GM20000 (cell line): ENCODE results near the gene ITGB1BP1.

Experiments
- DNase-seq: peaks from one replicate; pipeline ENCODE4 v3.0.0; 2012; ENCODE audit warnings: low spot score
- TF ChIP-seq, protein P1 (sequence below): IDR thresholded peaks from 2 replicates; pipeline ENCODE4 v1.5.1; 2012; ENCODE audit warnings: mild to moderate bottlenecking, control low read depth; ENCODE audit errors: extremely low read depth, missing control alignments

Gene ITGB1BP1

DNA sequence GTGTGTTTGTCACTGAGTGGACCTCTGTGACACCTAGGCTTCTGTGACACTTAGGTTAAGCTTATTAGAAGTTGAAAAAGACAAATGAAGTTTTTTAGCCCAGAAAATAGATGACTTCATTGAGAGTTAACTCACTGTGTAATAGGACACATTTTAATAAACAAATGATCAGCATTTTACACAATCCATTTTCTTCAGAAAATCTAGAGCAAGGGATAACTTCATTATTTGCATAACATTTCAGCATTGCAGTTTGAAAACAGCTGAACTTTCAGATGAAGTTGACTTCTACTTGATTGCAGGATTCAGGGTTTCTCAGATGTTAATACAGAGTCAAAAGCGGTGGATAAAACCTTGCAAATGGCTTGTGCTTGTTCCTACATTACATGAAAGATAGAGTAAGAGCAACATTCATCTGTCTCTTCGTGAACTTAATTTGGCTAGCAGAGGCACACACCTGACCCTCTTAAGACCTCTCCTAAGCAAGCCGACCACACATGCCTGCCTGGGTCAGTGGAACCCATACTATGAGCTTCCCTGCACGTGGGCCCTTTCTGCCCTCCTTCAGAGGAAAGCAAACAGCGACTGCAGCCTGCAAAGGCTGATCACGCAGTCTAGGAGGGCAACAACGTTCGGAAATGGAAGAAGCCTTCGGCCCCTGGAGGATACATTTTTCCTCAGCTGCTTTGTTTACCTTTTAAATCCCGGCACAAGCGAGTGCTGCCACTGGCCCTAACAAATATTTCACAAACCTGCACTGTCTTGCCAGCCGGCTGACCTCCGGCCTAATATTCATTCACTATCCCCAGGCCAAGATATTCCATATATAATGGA lies 16.6 kb downstream of the ITGB1BP1 start:
- DNase-seq, result no peak

DNA sequence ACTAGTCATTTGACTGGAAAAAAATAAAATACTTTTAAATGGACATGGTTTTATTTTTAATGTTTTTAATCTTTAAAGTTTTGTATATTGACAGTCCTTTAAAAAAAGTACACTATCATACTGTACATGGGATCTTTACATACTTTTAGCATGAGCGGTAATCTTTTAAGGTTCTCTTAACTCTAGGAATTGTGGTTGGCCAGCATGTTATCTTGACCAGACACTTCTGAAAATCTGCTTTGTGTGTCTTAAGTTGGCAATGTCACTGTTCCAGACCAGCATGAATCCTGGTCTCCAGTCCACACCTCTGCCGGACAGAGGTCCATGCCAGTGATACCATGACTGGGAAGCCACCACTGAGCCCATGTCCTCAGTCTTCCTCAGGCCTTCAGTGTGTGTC lies 17.7 kb downstream of the ITGB1BP1 start:
- DNase-seq, result no peak
- TF ChIP-seq, protein P1, sequence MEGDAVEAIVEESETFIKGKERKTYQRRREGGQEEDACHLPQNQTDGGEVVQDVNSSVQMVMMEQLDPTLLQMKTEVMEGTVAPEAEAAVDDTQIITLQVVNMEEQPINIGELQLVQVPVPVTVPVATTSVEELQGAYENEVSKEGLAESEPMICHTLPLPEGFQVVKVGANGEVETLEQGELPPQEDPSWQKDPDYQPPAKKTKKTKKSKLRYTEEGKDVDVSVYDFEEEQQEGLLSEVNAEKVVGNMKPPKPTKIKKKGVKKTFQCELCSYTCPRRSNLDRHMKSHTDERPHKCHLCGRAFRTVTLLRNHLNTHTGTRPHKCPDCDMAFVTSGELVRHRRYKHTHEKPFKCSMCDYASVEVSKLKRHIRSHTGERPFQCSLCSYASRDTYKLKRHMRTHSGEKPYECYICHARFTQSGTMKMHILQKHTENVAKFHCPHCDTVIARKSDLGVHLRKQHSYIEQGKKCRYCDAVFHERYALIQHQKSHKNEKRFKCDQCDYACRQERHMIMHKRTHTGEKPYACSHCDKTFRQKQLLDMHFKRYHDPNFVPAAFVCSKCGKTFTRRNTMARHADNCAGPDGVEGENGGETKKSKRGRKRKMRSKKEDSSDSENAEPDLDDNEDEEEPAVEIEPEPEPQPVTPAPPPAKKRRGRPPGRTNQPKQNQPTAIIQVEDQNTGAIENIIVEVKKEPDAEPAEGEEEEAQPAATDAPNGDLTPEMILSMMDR, result no peak

More for the DNA sequence above, 16.6 kb downstream of the ITGB1BP1 start:
- TF ChIP-seq, protein P1, result no peak

DNA sequence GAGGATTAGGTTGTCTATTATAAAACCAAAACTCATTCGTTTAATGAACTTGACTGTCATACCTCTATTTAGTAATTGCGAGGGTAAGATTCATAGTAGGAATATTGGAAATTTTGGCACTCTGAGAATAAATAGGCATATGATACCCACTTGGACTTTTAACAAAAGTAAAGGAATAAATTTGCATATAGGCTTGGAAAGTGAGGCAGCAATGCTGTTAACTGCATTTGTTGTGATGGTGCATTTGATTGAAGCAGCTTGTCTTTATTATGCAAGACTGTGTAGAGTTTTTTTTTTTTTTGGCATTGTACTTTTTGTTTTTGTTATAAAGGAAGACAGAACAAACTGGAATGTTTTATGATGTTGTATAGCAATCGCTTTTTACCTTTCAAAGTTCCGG lies 18.9 kb downstream of the ITGB1BP1 start:
- TF ChIP-seq, protein P1, result no peak
- DNase-seq, result no peak

DNA sequence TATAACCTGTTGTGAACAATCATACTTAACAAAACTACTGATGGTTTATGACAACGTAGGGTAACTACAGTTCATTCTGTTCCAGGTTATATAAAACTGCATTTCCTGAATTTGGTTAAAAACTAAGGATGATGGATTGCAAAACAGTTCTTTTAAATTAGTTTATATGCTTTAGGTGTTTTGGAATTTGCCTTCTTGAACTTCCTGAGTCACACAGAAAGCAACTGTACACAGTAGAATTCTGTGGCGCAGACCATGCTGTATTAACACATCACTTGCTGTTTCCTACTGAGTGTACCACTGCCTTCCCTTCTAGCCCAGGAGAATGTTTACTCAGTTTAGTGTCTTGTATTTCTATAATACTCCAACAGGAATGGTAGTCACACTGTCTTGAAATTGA lies 19.4 kb downstream of the ITGB1BP1 start:
- TF ChIP-seq, protein P1, result no peak
- no peak for DNase-seq

DNA sequence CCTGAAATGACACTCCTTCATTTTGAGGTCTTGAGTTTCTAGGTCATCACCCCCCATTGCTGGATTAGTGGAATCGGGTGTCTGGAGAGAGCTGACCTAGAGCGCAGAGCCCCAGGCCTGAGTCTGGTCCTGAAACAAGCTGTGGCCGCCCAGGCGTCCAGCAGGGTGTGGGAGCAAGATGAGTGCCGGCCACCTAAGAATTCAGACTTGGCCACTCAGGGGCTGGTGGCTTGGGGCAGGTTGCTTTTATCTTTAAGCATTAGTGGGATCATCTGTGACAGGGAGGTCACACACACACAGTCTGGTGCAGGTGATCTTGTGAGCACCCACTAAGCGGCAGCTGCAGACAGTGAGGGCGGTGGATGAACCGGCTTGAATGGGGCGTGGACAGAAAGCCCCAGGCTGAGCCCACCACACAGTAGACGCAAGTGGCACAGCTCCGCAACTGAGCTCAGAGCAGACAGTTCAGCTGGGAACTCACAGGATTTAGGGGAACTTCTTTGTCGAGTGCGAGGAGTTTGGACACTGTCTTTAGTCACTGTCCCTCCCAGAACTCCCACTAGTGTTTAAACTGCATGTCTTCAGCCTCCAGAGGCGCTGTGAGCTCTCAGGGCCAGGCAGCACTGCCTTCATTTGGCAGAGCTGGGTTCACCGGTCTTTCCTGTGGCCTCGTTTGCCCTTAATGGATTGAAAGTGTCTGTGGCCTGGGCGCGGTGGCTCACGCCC lies 21.5 kb downstream of the ITGB1BP1 start:
- TF ChIP-seq, protein P1, result no peak

DNA sequence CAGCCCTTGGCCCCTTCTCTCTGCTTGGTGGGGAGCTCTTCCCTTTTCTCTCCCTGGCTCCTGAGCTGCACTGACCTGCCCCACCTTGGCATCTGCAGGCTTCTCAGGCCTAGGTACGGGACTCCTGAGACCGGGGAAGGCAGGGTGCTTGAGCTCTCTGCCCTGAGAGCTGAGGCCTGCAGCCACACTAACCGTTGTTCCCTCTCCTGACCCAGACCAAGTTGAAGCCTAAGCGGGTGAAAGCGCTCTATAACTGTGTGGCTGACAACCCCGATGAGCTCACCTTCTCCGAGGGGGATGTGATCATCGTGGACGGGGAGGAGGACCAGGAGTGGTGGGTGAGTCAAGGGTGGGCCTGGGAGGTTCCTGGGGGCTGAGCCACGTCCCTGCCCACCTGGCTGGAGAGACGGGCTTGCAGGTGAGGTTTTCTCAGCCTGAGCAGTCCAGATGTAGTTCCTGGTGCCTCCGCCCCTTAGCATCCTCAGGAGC lies 22.2 kb downstream of the ITGB1BP1 start:
- no peak for DNase-seq
- TF ChIP-seq, protein P1, result no peak

More for the DNA sequence above, 21.5 kb downstream of the ITGB1BP1 start:
- no peak for DNase-seq
